Fibroblast of the aortic adventitia (primary cell): ENCODE data around the gene MTMR2. TPM values are rescaled to one million over a fixed set of nuclear protein-coding genes. Genes with fewer than 3 reads are reported as not detected.
A peak's percentile ranks its signal among the peaks of the same experiment; 100 is the strongest.
"Not testable (repeated sequence)": the region's sequence is repeated elsewhere in the genome, so short reads cannot be mapped to it uniquely, and the experiment has no call there.

ENCODE experiments used
- DNase-seq: peaks from one replicate; pipeline ENCODE4 v3.0.0-alpha.2; 2010; ENCODE audit warnings: low read depth
- H3K4me3 ChIP-seq: 2 replicates; pipeline ENCODE4 v1.5.1; 2011; ENCODE audit warnings: low read depth, mild to moderate bottlenecking, control low read depth, low read length, moderate library complexity
- total RNA-seq: library from RNA; depleted of rRNA; stranded (reverse); fragments of >200 nt; gene quantifications from 2 replicates; pipeline ENCODE4 v1.2.3, GENCODE V29; 2012; ENCODE audit warnings: low replicate concordance
- TF ChIP-seq, protein P1 (sequence below): IDR thresholded peaks from 2 replicates; pipeline ENCODE4 v1.5.1; 2011; ENCODE audit warnings: mild to moderate bottlenecking, low read length, control low read depth, inconsistent platforms; ENCODE audit not compliant: insufficient read depth

The MTMR2 gene
- total RNA-seq, 1 donor = 31.9 TPM

DNA sequence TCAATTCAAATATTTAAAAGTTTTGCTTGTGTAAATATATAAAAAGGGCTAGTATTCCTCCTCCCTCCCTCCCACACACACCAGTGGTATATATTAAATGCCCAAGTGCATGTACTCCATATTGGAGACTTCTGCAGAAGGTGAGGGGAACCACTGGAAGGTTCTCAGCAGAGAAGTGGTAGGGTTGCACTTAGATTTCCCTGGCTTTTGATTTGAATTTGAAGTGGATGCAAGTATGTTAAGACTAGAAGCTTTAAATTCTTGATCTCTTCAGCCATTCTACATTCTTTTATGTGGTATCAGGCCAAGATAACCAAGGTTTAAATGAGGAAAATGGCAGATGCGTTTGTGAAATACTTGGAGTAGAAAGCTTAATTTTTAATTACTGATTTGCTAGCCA lies 90.5 kb downstream of the MTMR2 start:
- no peak overlapping the region for H3K4me3 ChIP-seq
- no peak for DNase-seq
- TF ChIP-seq, protein P1, sequence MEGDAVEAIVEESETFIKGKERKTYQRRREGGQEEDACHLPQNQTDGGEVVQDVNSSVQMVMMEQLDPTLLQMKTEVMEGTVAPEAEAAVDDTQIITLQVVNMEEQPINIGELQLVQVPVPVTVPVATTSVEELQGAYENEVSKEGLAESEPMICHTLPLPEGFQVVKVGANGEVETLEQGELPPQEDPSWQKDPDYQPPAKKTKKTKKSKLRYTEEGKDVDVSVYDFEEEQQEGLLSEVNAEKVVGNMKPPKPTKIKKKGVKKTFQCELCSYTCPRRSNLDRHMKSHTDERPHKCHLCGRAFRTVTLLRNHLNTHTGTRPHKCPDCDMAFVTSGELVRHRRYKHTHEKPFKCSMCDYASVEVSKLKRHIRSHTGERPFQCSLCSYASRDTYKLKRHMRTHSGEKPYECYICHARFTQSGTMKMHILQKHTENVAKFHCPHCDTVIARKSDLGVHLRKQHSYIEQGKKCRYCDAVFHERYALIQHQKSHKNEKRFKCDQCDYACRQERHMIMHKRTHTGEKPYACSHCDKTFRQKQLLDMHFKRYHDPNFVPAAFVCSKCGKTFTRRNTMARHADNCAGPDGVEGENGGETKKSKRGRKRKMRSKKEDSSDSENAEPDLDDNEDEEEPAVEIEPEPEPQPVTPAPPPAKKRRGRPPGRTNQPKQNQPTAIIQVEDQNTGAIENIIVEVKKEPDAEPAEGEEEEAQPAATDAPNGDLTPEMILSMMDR = no peak

GRCh38 chr11:95832763-95833162 lies 91.1 kb downstream of the MTMR2 start:
- DNase-seq = peak; percentile 58
- no peak overlapping the region for H3K4me3 ChIP-seq
- TF ChIP-seq, protein P1 = no peak

- peak; percentile 92 for DNase-seq
- H3K4me3 ChIP-seq = no peak overlapping the region
- TF ChIP-seq, protein P1 = no peak
These were observed 92.6 kb downstream of the MTMR2 start for GRCh38 chr11:95831198-95831883.

DNA sequence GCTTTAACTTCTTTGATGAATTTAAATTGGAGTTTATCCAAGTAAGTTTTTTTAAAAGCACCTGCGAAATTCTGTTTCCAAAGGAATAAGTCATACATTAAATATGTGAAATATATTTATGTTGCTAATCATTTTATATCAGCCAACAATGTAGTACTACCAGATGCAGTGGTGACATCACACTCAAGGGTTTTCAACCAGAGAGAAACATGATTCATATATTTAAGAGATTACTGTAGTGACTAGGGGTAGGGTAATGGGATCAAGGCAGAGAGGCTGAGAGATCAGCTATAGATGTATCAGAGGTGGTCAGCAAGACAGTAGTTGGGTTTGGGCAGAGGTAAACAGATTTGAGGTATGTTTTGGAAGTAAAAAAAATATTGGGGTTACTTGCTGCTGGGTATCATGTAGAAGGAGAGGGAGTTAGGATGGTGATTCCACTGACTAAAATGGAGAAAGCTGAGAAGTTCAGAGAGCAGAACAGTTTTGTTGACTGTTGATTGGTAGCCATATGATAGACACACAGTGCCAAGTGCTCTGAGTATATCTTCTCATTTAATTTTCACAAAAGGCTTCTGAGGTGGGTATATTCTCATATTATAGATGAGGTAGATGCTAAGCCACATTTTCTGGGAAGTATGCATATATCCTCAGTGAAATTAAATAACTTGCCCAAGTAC lies 94.2 kb downstream of the MTMR2 start:
- TF ChIP-seq, protein P1 = no peak
- H3K4me3 ChIP-seq = no peak overlapping the region
- peak; percentile 54 for DNase-seq

- H3K4me3 ChIP-seq = no peak overlapping the region
- TF ChIP-seq, protein P1 = no peak
- peak; percentile 30 for DNase-seq
These were observed 96.2 kb downstream of the MTMR2 start for GRCh38 chr11:95827696-95828095.

GRCh38 chr11:95821640-95822039 lies 102.3 kb downstream of the MTMR2 start:
- TF ChIP-seq, protein P1 = no peak
- no peak overlapping the region for H3K4me3 ChIP-seq
- DNase-seq = peak; percentile 67

GRCh38 chr11:95816037-95816436 lies 107.9 kb downstream of the MTMR2 start:
- DNase-seq = no peak
- no peak overlapping the region for H3K4me3 ChIP-seq
- TF ChIP-seq, protein P1 = no peak

GRCh38 chr11:95811052-95811451 lies 112.9 kb downstream of the MTMR2 start:
- DNase-seq, H3K4me3 ChIP-seq: not testable (repeated sequence)

- H3K4me3 ChIP-seq, DNase-seq: not testable (repeated sequence)
These were observed 117.4 kb downstream of the MTMR2 start for GRCh38 chr11:95806464-95806863.
